Measurements from ENCODE around the gene SLCO3A1.
"Not testable (repeated sequence)": the region's sequence is repeated elsewhere in the genome, so short reads cannot be mapped to it uniquely, and the experiment has no call there.

The SLCO3A1 gene

DNA sequence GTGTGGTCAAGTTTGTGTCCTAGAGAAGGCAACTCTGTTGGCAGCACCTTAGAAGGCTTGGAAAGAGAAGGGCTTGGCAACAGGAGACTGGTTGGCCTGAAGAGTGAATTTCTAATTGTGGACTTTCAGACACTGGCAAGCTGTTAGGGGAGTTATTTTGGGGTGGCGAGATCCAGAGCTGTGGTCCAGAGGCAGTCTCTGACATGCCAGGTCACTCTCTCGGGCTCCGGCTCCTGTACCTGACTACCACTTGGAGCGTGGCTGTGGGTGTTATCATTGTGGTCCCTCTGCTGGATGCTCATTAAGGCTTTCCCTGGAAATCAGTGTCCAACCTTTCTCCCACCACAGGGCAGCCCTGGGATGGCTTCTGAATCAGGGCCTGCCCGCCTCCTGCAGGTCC is 209.0 kb downstream of the SLCO3A1 start:
- DNase-seq, result no peak

DNA sequence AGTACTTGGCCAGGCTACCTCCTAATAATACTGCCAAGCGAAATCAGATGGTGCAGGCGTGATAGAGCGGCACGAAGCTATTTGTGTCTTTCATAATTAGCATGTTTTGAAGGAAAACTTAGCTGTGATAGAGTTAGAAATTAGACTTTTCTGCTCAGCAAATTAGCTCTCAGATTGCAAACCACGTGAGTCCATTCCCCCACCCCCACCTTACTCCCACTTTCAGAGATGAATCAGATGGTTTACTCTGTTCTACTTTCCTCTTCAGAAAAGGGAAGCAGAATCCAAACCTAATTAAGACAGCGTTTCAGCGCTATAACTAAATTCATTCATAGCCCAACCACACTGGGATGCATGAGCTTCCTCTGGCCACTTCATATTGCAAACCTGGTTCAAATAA is 214.6 kb downstream of the SLCO3A1 start:
- peak in 1 of 51 donors; percentile 6 for DNase-seq

DNA sequence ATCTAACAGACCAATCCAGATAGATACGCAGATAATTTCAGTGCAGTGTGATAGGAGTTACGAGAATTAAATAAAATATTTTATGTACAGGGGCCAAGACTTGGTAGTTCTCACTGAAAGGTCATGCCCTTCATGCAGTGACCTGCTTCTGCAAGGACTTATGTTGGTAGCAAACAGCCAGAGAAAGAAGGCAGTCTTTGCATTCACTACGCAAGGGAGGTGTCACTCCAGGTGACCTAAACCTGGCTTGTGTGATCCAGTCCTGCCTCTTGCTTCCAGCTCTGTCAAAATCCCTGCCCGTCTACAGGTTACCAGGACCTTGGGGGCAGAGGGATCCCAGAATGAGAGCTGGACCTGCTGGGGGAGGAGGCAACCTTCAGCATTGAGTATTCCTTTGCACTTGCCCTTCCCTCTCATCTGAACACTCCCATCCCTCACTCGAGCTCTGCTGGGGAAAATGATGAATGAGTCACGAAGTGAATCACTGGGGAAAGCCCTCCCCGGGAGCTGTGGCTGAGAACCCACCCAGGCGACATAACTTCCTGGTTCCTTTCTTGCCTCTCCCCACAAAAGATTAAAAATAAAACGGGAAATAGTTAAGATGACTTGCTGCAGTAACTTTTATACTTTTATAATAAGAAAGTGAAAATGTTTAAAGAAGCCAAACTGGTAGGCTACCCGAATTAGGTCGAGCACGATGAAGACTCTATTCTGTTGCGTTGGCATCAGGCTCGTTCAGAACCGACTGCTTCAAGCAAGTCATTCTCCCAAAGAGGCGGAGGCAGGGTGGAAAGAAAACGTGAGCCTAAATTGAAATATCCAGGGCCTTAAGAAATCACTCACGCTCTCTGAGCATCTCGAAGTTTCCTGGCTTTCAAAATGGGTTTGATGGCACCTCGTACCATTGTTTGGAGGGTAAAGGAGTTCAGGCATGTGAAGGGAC is 216.1 kb downstream of the SLCO3A1 start:
- peak in 3 of 51 donors; percentile 11 to 62 (median 47) for DNase-seq

DNA sequence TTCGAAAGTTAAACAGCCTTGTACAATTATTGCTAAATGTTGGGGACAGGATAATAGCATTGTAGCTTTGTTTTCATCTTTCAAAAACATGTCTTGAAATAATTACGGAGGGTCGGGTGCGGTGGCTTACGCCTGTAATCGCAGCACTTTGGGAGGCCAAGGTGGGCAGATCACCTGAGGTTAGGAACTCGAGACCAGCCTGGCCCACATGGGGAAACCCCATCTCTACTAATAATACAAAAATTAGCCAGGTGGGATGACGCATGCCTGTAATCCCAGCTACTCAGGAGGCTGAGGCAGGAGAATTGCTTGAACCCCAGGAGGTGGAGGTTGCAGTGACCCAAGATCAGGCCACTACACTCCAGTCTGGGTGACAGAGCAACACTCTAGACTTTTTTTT is 216.7 kb downstream of the SLCO3A1 start:
- not testable (repeated sequence) for DNase-seq

DNA sequence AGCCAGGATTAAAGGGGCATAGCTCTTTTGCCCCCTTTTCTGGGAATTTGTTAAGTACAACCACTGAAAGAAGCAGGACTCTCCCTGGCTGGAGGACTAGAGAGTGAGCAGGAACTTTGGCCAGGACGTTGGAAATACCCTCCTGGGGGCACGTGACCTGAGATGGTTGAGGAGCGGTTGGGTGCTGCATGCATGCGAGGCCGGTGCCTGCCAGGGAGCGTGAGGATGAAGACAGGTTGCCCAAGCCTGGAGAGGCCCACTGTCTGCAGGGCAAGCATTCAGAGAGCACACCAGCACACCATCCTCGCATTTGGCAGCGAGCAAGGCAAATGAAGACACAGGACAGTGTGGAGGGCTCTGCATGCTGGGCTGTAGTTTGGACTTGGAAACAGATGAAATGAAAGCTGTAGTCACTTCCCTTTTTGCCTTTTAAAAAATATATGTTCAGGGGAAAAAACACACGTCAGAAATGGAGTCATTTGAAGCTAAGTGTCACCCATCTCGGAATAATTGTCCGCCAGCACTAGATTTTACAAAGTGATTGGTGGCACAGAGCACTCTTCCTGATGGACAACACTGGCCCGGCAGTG is 217.6 kb downstream of the SLCO3A1 start:
- no peak for DNase-seq

DNA sequence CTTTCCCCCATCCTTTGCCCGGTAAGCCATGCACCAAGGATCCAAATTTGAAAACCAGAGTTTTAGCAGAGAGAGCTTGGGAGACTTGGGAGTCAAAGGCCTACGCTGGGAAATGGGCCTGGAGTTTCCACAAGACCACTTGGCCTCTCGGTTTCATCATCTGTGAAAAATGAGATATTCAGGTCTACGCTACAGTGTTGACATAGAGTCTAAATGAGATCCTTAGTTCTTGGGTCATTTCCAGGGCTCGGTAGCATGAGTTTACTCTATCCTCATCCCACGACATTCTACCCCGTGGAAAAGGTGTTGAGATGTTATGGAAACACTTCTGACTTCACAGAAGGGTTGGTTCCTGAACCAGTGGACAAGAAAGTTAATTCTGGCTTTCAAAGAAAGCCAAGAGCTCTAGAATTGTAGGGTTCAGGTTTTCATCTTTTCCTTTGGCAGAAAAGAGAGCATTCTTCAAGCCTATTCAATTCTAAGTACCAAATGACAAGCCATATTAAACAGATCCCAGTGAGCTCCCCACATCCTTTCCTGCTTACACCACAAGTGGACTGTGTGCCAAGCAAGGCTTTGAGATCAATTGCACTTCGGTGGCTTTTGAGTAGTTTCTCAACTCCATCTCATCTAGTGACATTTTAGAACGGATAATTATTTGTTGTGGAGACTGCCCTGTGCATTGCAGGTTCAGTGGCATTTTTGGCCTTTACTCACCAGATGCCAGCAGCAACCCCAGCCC is 219.7 kb downstream of the SLCO3A1 start:
- no peak for DNase-seq

DNA sequence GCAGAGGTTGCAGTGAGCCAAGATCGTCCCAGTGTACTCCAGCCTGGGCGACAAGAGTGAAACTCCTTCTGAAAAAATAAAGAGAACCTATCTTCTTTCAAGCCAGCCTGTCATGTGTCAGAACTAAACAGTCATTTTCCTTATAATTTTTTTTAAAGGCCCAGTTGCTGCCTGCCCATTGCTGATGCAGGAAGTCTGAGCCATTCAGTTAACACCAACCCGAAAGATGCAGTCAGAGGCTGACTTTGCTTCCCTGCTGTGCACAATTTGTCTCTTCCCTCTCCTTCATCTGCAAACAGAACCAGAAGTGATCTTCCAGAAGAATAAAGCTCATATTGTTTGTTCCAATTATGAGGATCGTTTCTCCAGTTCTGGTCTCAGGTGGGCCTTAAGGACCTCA is 220.6 kb downstream of the SLCO3A1 start:
- no peak for DNase-seq

DNA sequence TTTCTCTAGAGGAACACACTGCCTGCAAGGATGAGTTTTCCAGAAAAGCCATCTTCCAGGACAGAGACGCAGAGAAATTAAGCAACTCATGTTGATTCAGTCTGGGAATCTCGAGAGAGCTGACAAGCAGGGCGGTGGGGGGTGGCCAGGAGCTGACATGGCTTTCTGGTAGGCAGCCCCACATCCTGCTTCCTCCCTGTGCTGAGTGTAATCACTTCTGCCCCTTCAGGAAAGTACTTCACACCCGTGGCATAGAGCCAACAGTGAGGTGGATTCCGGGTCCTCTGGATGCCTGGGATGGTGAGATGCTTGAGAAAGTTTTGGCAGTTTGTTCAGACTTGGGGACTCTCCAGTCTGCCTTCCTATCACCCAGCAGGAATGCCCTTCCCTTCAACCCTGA is 221.1 kb downstream of the SLCO3A1 start:
- DNase-seq, result no peak

DNA sequence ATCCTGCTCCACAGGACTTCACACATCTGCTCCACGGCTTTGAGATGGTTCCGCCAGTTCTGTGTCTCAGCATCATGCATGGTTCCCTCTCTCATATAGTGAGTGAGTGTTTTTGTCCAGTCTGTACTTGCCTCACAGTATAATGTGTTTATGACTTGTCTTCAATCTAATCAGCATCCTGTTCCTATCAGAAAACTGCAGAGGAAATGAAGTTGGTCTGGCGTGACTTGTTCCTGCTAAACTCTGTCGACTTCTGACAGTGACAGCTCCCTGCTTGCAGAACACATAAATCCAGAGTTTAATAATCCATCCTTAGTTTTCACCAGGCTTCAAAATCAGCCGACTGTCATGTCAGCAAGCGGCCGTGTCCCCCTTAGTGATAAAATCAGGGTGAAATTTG is 222.3 kb downstream of the SLCO3A1 start:
- no peak for DNase-seq

DNA sequence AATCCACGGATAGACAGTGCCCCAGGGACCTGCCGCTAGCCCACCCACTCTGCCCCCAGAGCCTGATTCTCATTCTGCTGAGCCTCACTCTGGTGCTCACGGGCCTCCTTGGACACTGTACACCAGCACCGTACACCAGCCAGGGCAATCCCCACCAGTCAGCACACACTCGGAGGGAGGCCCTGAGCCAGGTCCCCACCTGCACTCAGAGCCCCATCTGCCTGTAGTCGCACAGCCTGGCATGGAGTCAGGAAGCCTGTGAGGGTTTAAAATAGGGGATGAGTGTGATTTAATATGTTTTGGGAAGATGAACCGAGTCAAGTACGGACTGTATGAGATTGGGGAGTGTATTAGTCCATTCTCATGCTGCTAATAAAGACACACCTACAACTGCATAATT is 223.0 kb downstream of the SLCO3A1 start:
- no peak for DNase-seq

DNA sequence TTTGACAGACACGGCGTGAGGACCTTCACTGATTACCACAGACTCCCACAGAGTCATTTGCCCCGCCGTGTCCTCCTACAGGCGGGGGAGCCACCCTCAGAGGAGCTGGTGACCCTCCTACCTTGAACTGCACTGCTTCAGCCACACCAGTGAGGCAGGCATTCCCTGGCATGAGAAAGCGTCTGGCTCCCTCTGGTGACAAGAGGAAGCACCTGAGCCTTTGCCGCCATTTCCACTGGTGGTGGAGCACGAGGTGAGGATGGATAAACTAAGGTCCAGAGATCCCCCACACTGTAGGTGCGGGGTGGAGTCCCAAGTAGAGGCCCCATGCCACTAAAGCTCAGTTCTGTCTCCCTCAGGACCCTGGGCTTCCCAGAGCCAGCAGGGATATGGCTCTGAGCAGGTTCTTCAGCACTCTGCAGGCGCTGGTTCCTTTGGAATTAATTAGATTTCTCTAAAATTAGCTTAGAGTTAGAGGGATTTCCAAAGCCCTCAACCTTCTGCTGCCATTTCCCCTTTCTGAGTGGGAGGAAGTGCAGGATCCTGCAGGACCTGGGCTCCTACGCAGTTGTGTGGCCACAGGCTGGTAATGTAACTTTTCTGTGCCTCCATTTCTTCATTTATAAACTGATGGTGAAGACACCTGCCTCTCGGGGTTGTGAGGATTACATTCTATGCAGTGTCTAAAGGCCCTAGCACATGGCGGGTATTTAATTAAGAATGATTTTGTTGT is 224.0 kb downstream of the SLCO3A1 start:
- peak in 40 of 51 donors; percentile 5 to 76 (median 46) for DNase-seq

DNA sequence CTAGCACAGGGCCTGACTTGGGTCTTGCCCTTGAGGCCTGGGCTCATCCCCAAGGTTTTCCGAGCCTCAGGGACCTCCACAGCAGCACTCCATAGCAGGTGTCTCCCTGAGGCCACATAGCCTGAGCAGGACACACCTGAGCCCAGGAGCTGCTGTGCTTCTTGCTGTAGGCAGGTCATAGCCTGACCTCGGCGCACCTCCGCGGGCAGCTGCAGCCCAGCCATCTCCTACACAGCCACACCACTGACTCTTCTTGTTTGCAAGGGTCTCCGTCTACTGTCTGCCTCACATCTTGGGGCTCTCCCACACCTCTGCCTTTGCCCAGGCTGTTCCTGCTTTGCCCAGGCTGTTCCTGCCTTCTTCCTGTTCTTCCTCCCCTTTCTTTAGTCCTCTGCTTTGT is 224.8 kb downstream of the SLCO3A1 start:
- no peak for DNase-seq

DNA sequence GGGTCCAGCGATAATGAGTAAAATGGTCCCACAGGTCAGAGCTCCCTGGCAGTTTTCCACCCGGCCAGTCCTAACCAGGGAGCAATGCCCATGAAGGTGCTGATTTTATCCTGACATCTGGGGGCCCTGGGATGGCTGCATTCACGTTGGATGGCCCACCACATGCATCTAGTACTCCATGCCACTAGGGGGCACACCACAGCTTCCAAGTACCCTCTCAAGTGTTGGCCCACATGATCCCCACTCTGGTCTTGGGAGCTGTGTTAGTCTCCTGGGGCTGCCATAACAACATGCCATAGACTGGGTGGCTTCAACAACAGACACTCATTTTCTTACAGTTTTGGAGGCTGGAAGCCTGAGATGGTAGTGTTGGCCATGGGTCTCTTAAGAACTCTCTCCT is 225.5 kb downstream of the SLCO3A1 start:
- DNase-seq, result no peak

DNA sequence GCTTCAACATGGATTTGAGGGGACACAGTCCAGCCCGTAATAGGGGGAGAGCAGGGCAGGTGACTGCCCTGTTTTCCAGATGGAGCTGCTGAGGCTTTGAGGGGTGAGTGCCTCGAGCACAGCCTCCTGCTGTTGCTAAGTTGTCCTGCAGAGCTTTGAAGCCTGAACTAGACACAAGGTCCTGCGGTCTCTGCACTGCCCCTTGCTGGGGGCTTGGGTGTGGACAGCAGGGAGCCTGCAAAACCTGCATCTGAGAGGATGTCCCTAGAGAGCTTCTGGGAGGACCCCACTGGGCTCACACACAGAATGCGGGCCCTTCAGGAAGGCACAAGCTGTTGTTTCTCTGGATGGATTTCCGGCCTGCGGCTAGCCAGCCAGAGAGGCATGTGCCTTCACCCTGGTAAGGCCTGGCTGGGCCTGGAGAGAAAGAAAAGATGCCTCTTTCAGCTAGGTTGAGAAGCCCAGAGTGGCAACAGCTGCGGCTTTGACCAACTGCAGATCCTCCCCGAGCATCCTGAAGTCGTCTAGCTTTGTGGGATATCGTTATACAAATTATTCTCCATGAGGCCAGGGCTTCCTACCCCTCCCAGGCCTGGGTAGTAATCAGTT is 226.2 kb downstream of the SLCO3A1 start:
- DNase-seq, result no peak

DNA sequence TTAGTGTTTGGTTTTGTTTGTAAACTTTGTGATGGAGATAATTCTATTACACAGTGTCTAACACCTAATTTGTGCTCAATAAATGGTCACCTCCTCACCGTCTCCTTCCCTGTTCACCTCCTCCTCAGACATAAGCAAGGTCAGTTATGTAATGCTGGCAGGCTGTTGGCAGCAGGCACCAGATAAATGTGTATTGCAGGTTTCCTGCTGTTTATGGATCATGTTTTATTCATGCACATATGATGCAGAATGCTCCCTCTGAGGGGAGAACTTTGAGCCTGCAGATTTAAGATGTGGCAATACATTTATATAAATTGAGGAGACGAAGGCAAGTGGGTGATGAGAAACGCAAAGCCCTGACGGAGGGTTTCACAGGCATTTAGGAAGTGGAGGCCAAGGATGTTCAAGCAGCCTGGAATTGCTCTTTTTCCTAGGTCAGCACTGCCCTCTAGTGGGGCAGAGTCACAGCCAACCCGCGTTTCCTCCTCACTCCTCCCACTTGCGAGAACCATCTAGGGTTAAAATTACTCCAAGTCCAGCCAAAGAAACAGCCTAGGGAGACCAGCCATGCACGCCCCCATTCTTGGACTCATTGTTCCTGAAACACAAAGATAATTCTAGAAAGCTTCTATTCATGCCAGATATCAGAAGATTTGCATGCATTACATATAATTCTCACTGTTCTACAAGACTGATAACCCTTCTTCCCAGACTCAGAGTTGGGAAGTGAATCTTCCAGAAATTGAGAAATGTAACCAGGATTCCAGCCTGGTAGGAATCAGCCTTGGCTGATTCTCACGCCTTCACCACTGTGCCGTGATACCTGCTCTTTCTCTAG is 228.7 kb downstream of the SLCO3A1 start:
- DNase-seq, result peak in 41 of 51 donors; percentile 8 to 83 (median 42)

DNA sequence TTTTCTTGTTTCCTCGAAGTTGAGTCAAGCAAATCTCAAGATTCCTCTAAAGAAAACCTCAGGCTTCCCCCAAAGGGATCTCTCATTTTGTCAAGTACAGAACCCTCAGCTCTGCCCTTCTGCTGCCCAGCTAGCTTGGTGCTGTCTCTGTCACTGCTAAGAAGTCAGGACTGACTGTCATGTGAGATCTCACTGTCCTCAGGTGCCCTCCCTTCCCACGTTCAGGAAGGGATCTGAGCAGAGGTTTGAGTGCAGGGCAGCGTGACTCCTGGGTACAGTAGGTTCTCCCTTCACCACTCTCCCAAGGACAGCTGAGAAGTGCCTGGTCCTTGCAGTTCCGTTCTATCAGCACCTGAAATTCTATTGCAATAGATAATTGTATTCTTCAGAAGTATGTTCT is 229.7 kb downstream of the SLCO3A1 start:
- DNase-seq, result peak in 1 of 51 donors; percentile 16

DNA sequence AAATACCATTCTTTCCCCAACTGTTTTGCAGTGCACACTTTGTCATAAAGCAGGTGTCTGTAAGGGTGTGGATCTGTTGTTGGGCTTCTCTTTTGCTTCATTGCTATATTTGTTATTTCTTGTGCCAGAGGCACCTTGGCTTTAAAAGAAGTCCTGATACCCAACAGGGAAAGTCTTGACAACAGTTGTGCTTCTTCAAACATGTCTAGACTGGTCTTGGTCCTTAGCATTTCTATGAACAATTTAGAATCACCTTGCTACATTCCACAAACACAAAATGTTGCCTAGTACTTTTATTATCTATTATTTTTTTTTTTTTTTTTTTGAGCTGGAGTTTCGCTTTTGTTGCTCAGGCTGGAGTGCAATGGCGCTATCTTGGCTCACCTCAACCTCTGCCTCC is 233.7 kb downstream of the SLCO3A1 start:
- no peak for DNase-seq

DNA sequence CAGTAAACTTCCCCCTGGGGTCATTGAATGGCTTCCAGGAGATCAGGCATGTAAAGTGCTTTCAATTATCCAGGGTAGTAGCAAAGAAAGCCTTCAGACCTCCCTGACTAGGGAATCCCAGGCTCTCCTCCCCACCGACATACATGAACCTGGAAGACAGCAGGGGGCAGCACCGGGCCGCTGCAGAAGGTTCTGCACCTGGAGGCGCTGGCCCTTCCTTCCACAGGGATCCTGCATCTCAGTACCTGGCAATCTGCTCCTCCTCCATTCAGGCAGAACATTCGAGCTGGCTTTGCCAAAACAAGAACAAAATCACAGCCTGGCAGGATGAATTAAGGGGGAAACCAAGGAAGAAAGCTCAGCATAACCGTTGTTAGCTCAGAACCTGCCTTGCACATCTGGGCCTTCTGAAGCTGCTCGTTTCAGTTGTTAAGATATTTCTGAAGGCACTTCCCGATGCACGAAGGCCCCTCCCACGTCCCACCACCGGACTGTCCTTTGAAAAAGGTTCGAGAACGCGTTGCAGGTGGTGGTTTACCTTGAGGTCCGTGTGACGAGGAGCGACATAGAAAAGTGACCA is 237.7 kb downstream of the SLCO3A1 start:
- DNase-seq, result peak in 23 of 51 donors; percentile 4 to 55 (median 23)

DNA sequence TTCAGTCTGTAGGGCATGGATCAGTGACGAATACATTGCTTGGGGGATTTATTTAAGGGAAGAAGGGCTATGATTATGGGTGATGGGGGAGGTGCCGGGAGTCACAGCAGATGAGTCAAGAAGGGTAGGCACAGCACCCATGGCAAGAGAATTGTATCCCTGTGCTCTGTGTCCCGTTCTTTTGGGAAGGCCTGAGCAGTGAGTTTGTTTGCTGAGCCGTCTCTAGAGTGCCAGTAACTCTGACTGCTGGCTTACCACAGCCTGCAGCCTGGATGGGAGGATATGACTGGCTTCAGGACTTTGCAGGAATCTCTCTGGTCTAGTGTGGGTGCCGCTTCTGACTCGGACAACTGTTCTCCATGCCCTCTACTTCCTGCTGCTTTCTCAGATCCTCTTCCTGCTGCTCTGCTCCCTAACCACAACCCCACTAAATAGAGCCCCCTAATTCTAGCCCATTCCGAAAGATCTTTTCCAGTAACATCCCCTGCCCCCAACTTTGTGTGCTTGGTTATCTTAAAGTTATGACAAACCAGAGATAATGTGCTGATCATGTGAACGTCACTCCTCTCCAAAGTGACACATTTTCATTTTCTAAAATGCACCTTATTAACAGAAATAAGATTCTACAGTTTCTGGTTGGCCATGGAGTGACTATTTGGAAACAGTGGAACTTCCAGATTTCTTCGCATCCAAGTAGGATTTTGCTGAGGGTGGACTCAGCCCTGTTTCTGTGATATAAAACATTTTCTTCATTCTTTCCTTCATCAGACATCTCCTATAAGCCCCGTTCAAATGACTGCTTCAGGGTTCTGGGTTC is 239.0 kb downstream of the SLCO3A1 start:
- DNase-seq, result no peak

All from hypothalamus (tissue), 51 donors.